ENCODE measurements around the gene KIAA1958.

- TF ChIP-seq REST (IDR thresholded peaks at IDR 0.05; ENCODE audit: insufficient replicate concordance, low read depth): no peak
- no peak for TF ChIP-seq POLR2AphosphoS5 (IDR thresholded peaks at IDR 0.05; ENCODE audit: low read depth)
- TF ChIP-seq, protein P1, sequence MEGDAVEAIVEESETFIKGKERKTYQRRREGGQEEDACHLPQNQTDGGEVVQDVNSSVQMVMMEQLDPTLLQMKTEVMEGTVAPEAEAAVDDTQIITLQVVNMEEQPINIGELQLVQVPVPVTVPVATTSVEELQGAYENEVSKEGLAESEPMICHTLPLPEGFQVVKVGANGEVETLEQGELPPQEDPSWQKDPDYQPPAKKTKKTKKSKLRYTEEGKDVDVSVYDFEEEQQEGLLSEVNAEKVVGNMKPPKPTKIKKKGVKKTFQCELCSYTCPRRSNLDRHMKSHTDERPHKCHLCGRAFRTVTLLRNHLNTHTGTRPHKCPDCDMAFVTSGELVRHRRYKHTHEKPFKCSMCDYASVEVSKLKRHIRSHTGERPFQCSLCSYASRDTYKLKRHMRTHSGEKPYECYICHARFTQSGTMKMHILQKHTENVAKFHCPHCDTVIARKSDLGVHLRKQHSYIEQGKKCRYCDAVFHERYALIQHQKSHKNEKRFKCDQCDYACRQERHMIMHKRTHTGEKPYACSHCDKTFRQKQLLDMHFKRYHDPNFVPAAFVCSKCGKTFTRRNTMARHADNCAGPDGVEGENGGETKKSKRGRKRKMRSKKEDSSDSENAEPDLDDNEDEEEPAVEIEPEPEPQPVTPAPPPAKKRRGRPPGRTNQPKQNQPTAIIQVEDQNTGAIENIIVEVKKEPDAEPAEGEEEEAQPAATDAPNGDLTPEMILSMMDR (IDR thresholded peaks at IDR 0.05; ENCODE audit: insufficient read depth, low read length): no peak
Measured at GRCh38 chr9:112477330-112477729, 9.3 kb upstream of the KIAA1958 start.

Measured in HL-60 (cell line).